Activated naive CD8-positive, alpha-beta T cell treated with anti-CD3 and anti-CD28 coated beads for 36 hours (primary cell): ENCODE data around the gene DPAGT1. TPM values are rescaled to one million over a fixed set of nuclear protein-coding genes. Genes with fewer than 3 reads are reported as not detected.
"Not testable (repeated sequence)": the region's sequence is repeated elsewhere in the genome, so short reads cannot be mapped to it uniquely, and the experiment has no call there.

Experiments used
- DNase-seq: peaks from one replicate; pipeline ENCODE4 v3.0.0; 2021
- H3K27ac Mint-ChIP-seq: one replicate; pipeline ENCODE4 v1.8.0; 2022; ENCODE audit warnings: mild to moderate bottlenecking, moderate library complexity, mixed read lengths
- H3K27me3 Mint-ChIP-seq: one replicate; pipeline ENCODE4 v1.8.0; 2022; ENCODE audit warnings: mild to moderate bottlenecking, mixed read lengths
- H3K36me3 Mint-ChIP-seq: one replicate; pipeline ENCODE4 v1.8.0; 2021; ENCODE audit warnings: mild to moderate bottlenecking, mixed read lengths
- H3K4me1 Mint-ChIP-seq: one replicate; pipeline ENCODE4 v1.8.0; 2021; ENCODE audit warnings: mixed read lengths
- H3K4me3 Mint-ChIP-seq: one replicate; pipeline ENCODE4 v1.8.0; 2022; ENCODE audit warnings: mild to moderate bottlenecking, moderate library complexity, mixed read lengths
- H3K9me3 Mint-ChIP-seq: one replicate; pipeline ENCODE4 v1.8.0; 2022; ENCODE audit warnings: mixed read lengths
- total RNA-seq, 2 experiments: library from RNA; stranded (reverse); gene quantifications; one replicate each; pipeline ENCODE4 v1.2.3, GENCODE V29; 2021

Gene DPAGT1
- total RNA-seq, 2 experiments from 2014 or later = 58.3 to 63.6 TPM

DNA sequence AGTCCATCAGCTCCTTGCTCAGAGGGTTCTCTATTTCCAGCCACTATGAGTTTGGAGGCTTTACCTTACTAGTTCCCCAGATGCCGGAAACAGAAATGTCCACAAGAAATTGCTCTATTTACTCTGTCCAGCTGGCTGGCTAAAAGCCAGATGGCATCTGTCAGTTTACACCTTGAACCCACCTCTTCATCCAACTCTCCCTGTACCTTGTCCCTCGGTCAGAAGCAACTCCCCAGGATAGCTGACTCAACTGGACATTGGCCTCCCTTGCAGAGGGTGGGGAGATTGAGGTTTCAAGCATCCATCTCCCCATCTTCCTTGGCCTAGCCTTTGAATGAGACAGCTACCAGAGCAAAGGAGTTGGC is 7.2 kb upstream of the DPAGT1 start:
- peak overlapping the region; percentile 94 for H3K4me3 Mint-ChIP-seq
- peak overlapping the region; percentile 86 for H3K27ac Mint-ChIP-seq
- H3K27me3 Mint-ChIP-seq = no peaks in the 10 kb centered on the region
- peaks cover 19% of the 10 kb centered on the region for H3K36me3 Mint-ChIP-seq
- no peak for DNase-seq
- no peaks in the 10 kb centered on the region for H3K9me3 Mint-ChIP-seq
- peaks cover 30% of the 10 kb centered on the region for H3K4me1 Mint-ChIP-seq

- H3K9me3 Mint-ChIP-seq = no peaks in the 10 kb centered on the region
- H3K27me3 Mint-ChIP-seq = no peaks in the 10 kb centered on the region
- H3K27ac Mint-ChIP-seq = peak overlapping the region; percentile 86
- peaks cover 16% of the 10 kb centered on the region for H3K36me3 Mint-ChIP-seq
- peak overlapping the region; percentile 94 for H3K4me3 Mint-ChIP-seq
- peak; percentile 40 for DNase-seq
- peaks cover 32% of the 10 kb centered on the region for H3K4me1 Mint-ChIP-seq
Measured at GRCh38 chr11:119108146-119108856, 6.6 kb upstream of the DPAGT1 start.

DNA sequence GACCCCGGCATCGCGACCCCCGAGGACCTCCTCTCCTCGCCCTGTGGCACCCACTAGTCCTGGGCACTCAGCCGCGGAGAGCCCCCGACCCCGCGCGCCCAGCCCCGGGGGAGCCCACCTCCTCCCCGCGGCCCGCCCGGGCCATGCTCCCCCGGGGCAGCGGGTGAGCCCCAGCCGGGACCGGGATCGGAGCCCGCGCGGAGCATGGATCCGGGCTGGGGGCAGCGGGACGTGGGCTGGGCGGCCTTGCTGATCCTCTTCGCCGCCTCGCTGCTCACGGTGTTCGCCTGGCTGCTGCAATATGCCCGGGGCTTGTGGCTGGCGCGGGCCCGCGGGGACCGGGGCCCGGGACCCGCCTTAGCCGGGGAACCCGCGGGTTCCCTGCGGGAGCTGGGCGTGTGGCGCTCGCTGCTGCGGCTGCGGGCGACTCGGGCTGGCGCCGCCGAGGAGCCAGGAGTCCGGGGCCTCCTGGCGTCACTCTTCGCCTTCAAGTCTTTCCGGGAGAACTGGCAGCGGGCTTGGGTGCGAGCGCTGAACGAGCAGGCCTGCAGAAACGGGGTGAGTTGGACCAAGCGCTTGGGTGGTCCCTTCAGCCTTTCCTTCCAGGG is 6.0 kb upstream of the DPAGT1 start:
- Mint-ChIP-seq H3K4me3 (peak overlapping the region; percentile 94), H3K27me3 (no peaks in the 10 kb centered on the region), H3K36me3 (peaks cover 16% of the 10 kb centered on the region), H3K4me1 (peaks cover 35% of the 10 kb centered on the region), H3K27ac (peak overlapping the region; percentile 86), H3K9me3 (no peaks in the 10 kb centered on the region)
- peak; percentile 15 for DNase-seq

DNA sequence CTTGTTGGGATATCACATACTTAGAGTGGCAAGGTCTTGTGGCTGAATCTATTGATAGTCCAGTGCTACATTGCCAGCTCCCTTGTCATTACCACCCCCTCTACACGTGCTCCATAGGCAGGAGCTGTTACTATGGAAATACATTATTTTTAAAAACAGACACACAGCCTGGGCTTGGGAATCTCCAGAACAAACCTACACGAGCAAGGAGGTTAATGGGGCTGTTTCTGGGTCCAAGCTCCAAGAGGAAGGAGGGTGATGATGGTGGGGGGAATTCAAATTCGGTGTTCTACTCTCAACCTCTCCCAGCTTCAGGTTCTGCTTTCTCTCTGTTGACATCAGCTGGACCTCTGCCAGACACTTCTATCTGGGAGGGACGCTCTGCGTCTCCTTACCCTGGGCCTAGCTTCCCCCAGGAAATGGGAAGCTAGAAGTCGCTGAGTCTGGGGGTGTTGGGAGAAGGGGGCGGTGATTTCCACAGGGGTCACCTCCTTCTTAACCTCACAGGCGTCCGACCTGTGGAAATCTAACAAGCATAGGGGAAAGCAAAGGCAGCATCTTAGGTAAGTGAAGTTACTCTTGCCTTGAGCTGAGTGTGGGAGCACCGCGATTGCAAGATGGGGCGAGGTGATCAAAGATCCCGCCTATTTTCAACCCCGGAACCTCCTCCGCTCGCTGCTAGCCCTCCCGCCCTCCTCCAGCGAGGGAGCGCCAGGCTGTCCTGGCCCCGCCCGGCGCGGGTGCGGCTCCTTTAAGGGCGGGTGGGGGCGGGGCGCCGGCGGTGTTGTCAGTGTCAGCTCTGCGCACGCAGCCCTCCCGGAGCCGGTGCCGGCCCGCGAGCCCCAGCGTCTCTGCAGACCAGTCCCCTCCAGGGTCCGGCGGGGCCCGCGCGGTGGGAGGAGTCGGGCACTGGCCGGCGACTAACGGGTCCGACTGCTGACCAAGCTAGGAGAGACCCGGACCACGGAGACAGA is 5.2 kb upstream of the DPAGT1 start, which contains the start of gene C2CD2L:
Gene C2CD2L, plus strand, starts transcription at position 781 of the 974 bp plus-strand sequence. CDS start 398 bp downstream, outside the sequence.
- peaks cover 16% of the 10 kb centered on the region for H3K36me3 Mint-ChIP-seq
- peak; percentile 92 for DNase-seq
- H3K4me1 Mint-ChIP-seq = peaks cover 35% of the 10 kb centered on the region
- H3K27ac Mint-ChIP-seq = peak within 1 kb of the TSS; percentile 95
- H3K9me3 Mint-ChIP-seq = no peaks in the 10 kb centered on the region
- H3K4me3 Mint-ChIP-seq = peak within 1 kb of the TSS; percentile 94
- H3K27me3 Mint-ChIP-seq = no peaks in the 10 kb centered on the region

DNA sequence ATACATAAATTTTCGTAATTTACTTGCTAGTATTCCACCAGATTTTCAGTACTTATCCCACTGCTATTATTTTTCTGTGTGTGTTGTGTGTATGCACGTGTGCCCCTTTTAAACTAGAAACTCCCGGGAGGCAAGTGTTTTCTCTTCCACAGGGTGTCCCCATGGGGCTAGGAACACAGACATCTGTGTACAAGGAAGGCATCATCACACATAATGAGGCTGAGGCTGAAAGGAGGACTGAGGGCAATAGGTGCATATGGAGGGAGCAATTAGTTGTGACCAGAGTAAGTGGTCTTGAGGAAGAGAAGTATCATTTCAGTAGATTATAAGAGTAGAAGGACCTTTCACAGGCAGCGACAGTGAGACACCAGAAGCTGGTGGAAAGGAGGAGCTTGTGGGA is 2.1 kb upstream of the DPAGT1 start:
- Mint-ChIP-seq H3K4me1 (peaks cover 33% of the 10 kb centered on the region), H3K27ac (peak overlapping the region; percentile 54)

GRCh38 chr11:119103161-119103664 is 1.6 kb upstream of the DPAGT1 start:
- H3K36me3 Mint-ChIP-seq = peaks cover 15% of the 10 kb centered on the region
- not testable (repeated sequence) for H3K9me3 Mint-ChIP-seq, H3K27me3 Mint-ChIP-seq, DNase-seq
- peak overlapping the region; percentile 97 for H3K27ac Mint-ChIP-seq
- H3K4me1 Mint-ChIP-seq = peaks cover 31% of the 10 kb centered on the region
- peak overlapping the region; percentile 94 for H3K4me3 Mint-ChIP-seq

More for the DNA sequence above, 2.1 kb upstream of the DPAGT1 start:
- no peaks in the 10 kb centered on the region for H3K9me3 Mint-ChIP-seq
- H3K27me3 Mint-ChIP-seq = no peaks in the 10 kb centered on the region
- no peak for DNase-seq
- H3K36me3 Mint-ChIP-seq = peaks cover 17% of the 10 kb centered on the region
- peak overlapping the region; percentile 32 for H3K4me3 Mint-ChIP-seq

- peak overlapping the region; percentile 94 for H3K4me3 Mint-ChIP-seq
- no peaks in the 10 kb centered on the region for H3K9me3 Mint-ChIP-seq
- peak overlapping the region; percentile 97 for H3K27ac Mint-ChIP-seq
- H3K4me1 Mint-ChIP-seq = peaks cover 30% of the 10 kb centered on the region
- DNase-seq = peak; percentile 45
- peaks cover 29% of the 10 kb centered on the region for H3K36me3 Mint-ChIP-seq
- no peaks in the 10 kb centered on the region for H3K27me3 Mint-ChIP-seq
Measured at GRCh38 chr11:119100994-119101758, 477 bp downstream of the DPAGT1 start.

DNA sequence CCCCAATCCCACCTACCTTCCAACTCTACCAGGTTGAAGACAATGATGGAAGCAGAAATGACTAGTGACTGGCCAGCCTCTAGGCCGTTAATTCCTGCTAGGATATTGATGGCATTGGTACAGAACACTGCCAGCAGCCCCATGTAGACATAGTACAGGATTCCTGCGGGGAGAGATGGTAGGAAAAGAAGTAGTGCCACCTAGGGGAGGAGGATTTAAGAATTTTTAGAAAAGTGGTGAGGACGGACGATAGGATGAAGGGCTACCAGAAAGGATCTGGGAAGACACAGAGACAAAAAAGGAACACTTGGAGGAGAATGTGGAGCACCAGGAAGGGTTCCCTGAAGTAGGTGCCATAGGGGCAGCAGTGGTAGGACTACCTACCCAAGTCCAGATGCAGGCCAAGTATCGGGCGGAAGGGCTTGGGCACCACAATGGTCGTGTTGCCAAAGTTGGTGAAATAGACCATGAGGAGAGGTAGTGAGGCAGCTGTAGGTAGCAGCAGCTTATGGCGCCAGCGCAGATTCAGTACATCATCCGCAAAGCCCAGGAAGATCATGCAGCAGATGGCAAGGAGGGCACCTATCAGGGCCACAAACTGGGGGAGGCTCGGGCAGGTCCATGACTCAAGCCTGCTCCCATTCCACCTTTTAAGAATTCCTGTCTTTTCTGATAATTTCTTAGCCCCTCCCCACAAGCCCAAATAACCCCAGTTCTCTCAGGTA is 1.2 kb downstream of the DPAGT1 start:
- Mint-ChIP-seq H3K27me3 (peaks cover 2% of the 10 kb centered on the region), H3K4me1 (peaks cover 36% of the 10 kb centered on the region), H3K9me3 (no peaks in the 10 kb centered on the region), H3K27ac (peak overlapping the region; percentile 97), H3K36me3 (peaks cover 34% of the 10 kb centered on the region), H3K4me3 (peak overlapping the region; percentile 94)
- no peak for DNase-seq

DNA sequence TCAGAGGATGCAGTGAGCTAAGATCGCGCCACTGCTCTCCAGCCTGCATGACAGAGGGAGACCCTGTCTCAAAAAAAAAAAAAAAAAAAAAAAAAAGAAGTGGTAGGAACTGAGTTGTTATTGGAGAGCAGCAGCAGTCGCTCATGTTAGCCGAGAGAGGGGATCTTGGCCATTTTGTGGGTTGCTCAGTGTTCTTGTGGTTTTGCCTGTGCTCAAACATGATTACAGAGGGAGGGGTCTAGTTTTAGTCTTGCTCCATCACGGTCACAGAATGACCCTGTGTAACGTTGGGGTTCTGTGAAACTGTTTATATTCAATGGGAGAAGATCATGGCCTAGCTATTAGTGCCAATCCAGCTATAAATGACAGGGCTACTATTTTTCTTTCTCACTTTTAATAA is 1.9 kb downstream of the DPAGT1 start:
- H3K27me3 Mint-ChIP-seq = peaks cover 8% of the 10 kb centered on the region
- H3K27ac Mint-ChIP-seq = no peak overlapping the region
- no peak for DNase-seq
- H3K4me1 Mint-ChIP-seq = peaks cover 38% of the 10 kb centered on the region
- no peaks in the 10 kb centered on the region for H3K9me3 Mint-ChIP-seq
- H3K4me3 Mint-ChIP-seq = peak overlapping the region; percentile 94
- peaks cover 41% of the 10 kb centered on the region for H3K36me3 Mint-ChIP-seq

DNA sequence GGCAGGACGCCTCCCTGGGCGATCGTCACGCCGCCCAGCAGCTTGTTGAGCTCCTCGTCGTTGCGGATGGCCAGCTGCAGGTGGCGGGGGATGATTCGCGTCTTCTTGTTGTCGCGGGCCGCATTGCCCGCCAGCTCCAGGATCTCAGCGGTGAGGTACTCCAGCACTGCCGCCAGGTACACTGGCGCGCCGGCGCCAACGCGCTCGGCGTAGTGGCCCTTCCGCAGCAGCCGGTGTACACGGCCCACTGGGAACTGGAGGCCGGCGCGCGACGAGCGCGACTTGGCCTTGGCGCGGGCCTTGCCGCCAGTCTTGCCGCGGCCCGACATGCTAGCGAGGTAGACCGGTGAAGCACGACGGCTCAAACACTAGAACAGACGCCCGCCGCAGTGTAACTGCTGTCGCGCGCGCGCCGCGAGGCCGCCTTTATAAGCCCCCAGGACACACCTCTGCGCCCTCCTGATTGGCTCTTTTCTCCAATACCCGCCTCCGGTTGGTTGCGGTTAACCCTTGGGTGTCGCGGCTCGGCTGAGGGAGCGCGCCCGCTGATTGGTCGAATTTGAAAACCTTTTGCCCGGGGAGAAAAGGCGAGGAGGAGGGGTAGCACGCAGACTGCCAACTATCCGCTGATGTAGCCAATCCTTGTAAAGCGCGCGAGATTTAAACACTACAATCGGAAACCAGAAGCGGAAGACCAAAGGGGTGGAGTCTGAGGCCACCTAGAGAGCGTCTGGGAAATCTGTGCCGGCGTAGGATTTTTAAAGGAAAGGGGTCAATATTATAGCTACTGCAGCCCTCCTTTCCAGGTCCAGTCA is 6.4 kb downstream of the DPAGT1 start:
- no peaks in the 10 kb centered on the region for H3K9me3 Mint-ChIP-seq
- H3K27me3 Mint-ChIP-seq = peaks cover 12% of the 10 kb centered on the region
- DNase-seq = peak; percentile 99
- H3K27ac Mint-ChIP-seq = peak overlapping the region; percentile 94
- H3K4me1 Mint-ChIP-seq = peaks cover 44% of the 10 kb centered on the region
- H3K4me3 Mint-ChIP-seq = peak overlapping the region; percentile 90
- peaks cover 62% of the 10 kb centered on the region for H3K36me3 Mint-ChIP-seq

- Mint-ChIP-seq H3K4me3 (peak overlapping the region; percentile 90), H3K27me3 (peaks cover 12% of the 10 kb centered on the region), H3K36me3 (peaks cover 56% of the 10 kb centered on the region), H3K9me3 (no peaks in the 10 kb centered on the region), H3K27ac (peak overlapping the region; percentile 94), H3K4me1 (peaks cover 39% of the 10 kb centered on the region)
- DNase-seq = peak; percentile 52
Measured at GRCh38 chr11:119094816-119095065, 6.9 kb downstream of the DPAGT1 start.

GRCh38 chr11:119093942-119094815 is 7.5 kb downstream of the DPAGT1 start:
- H3K4me1 Mint-ChIP-seq = peaks cover 40% of the 10 kb centered on the region

More at GRCh38 chr11:119093942-119094815, 7.5 kb downstream of the DPAGT1 start:
- DNase-seq = peak; percentile 58
- peak overlapping the region; percentile 90 for H3K4me3 Mint-ChIP-seq
- peak overlapping the region; percentile 94 for H3K27ac Mint-ChIP-seq
- no peaks in the 10 kb centered on the region for H3K9me3 Mint-ChIP-seq
- H3K36me3 Mint-ChIP-seq = peaks cover 56% of the 10 kb centered on the region
- H3K27me3 Mint-ChIP-seq = peaks cover 12% of the 10 kb centered on the region
